Head of caudate nucleus (tissue), 42 donors: ENCODE measurements around the gene ALS2.
"Not testable (repeated sequence)": the region's sequence is repeated elsewhere in the genome, so short reads cannot be mapped to it uniquely, and the experiment has no call there.

ENCODE experiments used
- DNase-seq, 42 donors: peaks; one replicate each; pipeline versions ENCODE4 v3.0.0 to v3.0.0-alpha.2; 2020 to 2021; ENCODE audit warnings: mixed read lengths in 7 of 42
- intact Hi-C: fragments of 100-400 bp; cut with DNase I; formaldehyde crosslinking; loops from one replicate; pipeline ENCODE4 v1.15.0; 2022

Gene ALS2

DNA sequence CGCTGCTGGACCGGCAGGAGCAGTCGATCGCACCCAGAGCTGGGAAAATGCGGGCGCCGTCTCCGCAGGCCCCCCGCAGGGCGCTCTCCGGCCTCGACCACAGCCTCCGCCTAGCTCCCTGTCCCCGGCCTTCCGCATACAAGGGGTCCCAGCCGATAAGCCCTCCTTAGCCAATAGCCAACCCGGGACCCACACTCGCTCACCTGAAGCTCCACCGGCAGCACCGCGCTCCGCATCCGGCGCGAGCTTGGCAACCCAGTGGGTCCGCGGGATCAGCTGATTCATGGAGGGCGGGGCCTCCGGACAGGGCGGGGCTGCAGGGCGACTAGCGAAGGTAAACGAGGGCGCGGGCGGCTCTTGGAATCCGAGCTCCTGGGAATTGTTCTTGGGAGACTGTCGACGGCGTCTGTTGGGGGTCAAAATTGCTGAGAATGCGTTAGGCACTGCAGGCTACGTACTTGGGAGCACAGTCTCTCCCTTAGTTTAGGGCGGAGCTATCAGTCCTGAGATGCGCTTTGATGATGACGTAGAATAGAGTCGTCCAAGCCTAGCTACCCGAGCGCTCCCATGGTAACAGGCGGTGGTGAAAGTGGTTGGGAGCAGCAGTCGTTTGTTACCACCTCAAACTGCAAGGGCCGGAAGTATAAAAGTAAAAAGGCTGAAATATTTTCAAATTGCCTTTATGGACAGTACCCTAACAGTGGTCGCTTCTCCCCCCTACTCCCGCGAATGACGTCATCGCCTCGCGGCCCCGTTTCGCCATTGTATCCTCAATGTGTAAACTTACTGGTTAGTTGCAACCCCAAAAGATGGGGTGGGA is at the start of gene ALS2:
TSS of gene ALS2 (minus strand) at position 260 of the 820 bp plus-strand sequence. CDS start 12,048 bp downstream, outside the sequence.
- intact Hi-C loops = loop anchor here (5.0 to 10.0 kb wide), 2 partner anchors 136 to 329 kb away; partner anchors contain the start of genes STRADB, TMEM237 and TRAK2
- DNase-seq = peak; percentile 93 to 99 (median 97)

DNA sequence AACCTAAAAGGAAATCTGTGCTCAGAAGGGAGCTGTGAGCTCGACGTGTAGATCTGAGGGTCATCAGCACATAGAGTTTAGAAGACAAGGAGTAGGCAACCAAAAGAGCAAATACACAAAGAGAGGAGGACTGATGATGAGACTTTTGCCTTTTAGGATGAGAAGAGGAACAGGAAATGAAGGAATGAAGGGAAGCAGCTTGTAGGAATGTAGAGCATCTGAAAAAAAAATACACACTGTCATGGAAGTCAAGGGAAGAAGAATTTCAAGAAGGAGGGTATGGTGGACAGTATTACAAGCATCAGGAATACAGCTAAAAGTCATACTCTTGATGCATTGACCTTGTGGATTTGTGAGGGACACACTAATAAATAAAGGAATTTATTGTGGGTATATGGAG is 47.5 kb upstream of the ALS2 start:
- intact Hi-C loops = no loop called here
- no peak for DNase-seq

DNA sequence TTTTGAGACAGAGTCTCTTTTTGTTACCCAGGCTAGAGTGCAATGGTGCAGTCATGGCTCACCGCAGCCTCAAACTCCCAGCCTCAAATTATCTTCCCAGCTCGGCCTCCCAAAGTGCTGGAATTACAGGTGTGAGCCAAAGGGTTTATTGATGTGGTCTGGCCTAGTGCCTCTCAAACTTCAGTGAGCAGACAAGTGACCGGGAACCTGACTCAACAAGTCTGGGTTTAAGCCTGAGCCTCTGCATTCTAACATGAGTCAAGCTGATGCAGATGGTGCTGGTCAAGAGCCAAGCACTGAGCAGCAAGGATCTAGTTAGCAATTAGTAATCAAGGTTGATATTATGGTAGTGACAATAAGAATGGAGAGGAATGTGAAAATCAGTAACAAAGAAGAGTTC is 46.9 kb upstream of the ALS2 start:
- DNase-seq = no peak
- intact Hi-C loops = no loop called here

DNA sequence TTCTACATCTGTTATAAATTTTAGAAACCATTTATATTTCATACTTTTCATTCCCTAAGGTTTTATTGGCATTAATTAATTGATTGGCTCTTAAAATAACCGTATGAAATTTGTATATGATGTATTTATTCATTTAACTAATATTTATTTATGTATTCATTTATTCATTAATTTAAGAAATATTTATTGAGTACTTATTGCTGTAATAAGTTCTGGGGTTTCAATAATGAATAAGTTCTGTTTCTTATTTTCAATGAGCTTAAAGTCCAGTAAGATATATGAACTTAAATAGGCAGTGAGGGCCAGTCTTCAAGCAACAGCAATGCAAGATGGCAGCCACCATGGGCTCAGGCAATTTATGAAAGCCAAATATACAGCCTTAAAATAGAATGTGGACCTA is 43.5 kb upstream of the ALS2 start:
- intact Hi-C loops = no loop called here
- DNase-seq = no peak

DNA sequence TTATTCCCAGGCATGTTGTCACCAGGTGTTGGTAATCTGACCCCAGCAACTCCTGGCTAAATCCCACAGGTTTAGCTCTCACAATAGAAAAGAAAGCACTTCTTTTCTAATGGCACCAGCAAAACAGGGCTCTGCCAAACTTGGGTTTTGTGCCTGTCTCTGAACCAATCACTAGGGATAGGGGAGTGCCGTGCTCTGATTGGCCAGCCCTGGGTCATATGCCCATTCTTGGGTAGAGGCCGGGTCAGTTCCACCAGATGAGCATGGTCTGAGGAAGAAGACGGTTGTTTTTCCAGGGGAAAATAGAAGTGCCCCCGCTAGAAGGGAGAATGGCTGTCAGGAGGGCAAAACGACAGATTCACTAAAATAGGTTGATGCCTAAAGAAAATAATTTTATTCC is 40.3 kb upstream of the ALS2 start:
- intact Hi-C loops = no loop called here

DNA sequence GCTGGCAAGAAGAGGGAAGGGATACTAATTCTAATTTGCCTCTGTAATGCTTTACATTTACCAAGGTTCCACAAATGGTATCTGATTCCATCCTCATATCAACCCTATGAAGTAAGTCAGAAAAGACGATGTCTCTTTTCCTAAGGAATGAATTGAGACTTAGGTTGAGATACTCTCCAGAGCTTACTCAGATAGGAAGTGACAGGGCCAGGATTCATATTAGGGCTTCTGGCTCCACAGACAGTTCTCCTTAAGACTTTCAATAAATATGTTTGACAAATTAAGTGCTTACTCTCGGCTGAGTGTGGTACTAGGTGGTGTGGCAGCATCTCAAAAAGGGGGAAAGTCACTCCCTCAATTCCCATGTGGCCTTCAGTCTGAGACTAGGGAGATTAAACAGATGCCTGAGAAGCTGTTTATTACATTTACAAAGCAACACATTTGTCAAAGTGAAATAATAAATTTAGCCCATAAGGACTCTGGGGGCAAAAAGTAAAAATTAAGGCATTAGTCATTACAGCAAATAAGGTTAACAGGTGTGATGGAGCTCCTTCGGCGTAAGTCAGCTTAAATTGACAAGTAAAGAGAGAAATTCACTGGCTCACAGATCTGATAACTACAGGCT is 39.8 kb upstream of the ALS2 start:
- intact Hi-C loops = no loop called here
- DNase-seq = no peak

More for the DNA sequence above, 40.3 kb upstream of the ALS2 start:
- DNase-seq = no peak

DNA sequence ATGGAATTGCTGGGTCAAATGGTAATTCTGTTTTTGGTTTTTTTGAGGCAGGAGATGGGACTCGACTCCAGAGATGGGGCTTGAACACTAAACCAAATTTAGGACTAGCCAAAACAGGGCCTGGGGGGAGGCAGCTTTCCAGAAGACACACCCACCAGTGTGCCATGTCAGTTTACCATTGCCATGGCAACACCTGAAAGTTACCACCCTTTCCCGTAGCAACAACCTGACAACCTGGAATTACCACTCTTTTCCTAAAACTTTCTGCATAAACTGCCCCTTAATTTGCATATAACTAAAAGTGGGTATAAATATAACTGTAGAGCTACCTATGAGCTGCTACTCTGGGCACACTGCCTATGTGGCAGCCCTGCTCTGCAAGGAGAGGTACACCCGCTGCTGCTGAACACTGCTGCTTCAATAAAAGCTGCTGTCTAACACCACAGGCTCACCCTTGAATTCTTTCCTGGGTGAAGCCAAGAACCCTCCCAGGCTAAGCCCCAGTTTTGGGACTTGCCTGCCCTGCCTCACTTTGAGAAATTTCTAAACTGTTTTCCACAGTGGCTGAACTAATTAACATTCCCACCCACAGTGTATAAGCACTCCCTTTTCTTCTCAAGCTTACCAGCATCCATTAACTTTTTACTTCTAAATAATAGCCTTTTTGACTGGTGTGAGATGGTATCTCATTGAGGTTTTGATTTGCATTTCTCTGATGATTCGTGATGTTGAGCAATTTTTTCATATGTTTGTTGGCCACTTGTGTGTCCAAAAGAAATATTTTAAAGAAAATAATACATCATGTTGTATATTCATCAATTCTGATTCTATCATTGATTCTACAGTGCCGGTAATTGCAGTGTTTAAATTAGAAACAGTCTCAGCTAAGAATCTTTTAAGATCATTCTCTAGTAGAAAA is 36.2 kb upstream of the ALS2 start:
- intact Hi-C loops = no loop called here
- DNase-seq = no peak

DNA sequence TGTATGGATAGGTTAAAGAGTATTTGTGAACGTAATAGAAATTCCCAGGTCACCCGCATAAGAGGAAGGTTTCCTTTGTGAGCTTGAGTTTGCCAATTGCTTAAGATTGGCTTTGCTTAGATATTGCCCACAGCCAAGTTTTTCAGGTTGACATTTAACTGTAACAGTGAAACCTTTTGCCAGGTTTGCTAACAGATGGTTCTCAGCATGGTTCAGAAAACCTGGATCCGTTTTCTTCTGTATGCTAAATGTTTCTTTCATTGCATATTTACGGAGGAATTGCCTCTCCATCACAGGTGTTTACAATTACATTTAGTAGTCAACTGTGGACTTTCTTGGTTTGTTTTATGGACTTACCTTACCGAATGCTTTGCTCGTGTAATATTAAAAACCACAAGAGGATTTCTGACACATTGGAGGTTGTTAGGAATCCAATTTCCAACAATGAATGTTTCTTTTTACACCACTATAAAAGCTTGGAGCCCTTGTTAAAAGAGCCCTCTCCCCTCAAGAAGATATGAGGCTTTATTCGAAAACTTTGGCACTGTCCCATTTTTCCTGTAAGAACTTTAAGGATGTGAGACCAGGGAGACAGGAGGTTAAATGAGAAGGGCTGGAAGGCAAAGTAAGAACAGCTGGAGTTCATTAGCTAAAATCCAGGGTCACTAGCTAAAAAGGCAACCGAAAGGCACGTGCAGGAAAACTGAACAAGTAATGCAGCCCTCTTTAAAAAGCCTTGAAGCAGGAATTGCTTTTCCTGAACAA is 33.4 kb upstream of the ALS2 start:
- no peak for DNase-seq
- intact Hi-C loops = no loop called here

DNA sequence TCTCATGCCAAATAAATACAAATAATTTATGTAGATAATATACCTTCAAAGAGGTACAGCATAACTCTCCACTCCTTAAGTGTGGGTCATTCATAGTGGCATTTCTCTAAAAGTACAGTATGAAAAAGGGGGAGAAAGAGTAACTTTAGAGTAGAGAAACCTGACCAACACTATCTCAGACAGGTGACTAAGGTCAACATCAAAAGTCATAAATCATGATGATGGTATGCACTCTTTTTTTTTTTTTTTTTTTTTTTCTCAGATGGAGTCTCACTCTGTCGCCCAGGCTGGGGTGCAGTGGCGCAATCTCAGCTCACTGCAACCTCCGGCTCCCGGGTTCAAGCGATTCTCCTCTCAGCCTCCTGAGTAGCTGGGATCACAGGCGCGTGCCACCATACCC is 29.9 kb upstream of the ALS2 start:
- intact Hi-C loops, DNase-seq: not testable (repeated sequence)

DNA sequence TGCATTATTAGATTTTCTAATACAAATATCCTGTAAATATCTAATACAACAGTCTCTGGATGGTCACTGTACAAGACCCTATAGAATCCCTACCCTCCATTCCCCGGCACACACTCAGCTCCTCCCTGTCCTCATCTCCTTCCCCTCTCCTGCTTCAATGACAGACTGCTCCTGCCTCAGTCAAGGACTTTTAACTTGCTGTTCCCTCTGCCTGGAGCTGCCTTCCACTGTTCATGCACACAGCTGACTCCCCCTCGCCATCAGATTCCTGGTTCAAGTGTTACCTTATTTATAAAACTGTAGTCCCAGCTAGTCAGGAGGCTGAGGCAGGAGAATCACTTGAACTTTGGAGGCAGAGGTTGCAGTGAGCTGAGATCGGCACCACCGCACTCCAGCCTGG is 28.9 kb upstream of the ALS2 start:
- no peak for DNase-seq
- intact Hi-C loops = no loop called here

DNA sequence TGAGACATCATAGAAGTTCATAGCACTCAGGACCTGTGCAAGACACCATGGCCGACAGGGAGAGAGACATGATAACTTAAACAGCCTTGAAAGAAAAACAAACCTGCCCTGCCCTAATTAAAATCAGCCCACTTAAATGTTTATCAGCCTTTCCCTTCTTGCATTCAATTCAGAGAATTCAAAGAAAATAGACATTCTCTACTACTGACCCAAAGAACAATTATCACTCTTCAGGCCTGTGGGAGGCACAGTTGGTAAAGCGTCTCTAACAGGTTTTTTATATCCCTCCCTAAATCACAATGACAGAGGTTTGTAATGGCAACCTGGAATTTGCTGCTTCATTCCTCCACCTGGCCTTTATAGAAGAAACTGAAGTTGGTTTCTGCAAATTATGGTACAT is 27.3 kb upstream of the ALS2 start:
- intact Hi-C loops = no loop called here
- no peak for DNase-seq

DNA sequence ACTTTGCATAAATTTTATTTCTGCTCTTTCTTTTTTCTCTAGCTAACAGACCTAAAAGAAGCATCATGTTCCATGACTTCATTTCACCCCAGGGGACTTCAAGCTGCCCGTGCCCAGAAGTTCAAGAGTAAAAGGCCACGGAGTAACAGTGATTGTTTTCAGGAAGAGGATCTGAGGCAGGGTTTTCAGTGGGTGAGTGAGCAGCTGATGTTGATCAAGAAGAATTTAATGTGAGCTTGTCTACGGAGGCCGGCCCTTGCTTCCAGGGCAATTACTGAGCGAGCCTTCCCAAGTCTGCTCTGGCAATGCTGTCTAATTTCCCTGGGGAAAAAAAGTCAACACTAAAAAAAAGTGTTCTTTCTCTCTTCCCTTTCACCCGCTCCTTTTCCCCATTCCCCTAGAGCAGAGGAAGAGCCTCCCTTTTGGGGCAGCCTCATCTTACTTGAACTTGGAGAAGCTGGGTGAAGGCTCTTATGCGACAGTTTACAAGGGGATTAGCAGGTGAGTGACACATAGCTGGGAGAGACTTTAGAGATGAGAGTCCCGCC is 26.8 kb upstream of the ALS2 start:
- intact Hi-C loops = no loop called here
- no peak for DNase-seq

DNA sequence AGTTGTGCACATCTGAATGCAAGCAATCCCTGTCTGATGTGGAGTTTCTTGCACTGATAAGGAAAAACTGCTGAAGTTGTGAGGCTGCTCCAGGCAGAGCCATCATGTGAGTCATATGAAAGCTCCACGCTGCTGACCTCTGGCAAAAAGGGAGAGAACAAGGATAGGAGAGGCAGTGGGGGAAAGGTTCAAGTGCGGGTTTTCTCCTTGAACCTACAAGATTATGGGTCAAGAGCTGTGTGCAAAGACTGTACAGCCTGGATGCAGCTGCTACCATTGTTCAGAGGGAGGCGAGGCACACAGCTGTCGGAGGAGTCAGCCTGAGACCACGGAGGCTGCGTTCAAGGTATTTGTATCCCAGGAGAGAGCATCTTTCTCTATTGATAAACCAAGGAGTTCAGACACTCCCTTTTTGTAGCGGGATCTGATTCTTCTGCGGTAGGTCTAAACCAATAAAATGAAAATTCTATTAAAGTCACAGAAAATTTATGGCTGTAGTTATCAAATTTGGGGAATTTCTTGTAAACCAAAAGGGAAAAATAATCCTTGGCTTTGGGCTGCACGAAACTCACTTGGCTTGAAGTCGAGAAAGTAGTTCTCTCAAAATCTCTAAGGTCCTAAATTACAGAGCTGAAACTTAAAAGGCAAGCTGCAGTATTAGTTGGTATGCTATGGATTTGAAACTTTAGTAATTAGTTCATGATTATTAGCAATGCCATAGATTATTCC is 25.9 kb upstream of the ALS2 start, which contains the start of gene CDK15:
TSS of gene CDK15 (plus strand) at position 96 of the 729 bp plus-strand sequence. CDS start at position 224, 128 bp downstream.
- no peak for DNase-seq
- intact Hi-C loops = no loop called here

DNA sequence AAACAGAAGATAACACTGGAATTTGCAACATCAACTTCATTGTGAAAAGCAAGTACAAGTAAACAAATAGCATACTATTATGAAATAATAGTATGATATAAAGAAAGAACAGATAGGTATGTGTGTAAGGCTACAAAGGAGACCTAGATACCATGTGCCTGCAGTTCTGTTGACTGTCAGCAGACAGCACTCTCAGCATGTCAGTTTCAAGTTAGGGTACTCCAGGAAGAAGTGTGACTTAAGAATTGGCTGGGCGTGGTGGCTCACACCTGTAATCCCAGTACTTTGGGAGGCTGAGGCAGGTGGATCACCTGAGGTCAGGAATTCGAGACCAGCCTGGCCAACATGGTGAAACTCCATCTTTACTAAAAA is 18.2 kb upstream of the ALS2 start:
- intact Hi-C loops, DNase-seq: not testable (repeated sequence)

DNA sequence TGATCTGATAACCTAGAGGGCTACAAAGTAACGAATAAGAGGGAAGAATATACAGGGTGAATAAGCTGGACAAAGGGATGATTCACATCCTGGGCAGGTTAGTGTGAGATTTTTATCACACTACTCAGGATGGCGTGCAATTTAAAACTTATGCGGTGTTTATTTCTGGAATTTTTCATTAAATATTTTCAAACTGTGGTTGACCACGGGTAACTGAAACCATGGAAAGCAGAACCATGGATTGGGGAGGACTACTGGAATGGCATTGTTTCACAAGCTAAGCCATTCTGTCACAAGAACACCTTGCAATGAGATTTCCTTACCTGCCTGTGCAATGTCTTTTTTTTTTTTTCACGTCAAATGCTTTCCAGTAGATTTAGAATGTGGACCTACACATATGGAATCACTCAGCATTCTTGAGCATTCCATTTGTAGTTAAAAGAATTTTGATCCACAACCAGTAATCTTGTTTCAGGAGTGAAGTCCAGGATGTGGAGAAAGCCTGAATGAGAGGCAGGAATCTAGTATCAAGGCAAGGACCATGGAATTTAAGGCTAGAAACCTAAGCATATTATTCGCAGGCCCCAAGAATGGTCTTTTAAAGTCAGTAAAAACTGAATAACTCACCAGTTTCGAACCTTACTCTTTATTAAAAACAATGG is 17.6 kb upstream of the ALS2 start:
- intact Hi-C loops = no loop called here
- DNase-seq = no peak

DNA sequence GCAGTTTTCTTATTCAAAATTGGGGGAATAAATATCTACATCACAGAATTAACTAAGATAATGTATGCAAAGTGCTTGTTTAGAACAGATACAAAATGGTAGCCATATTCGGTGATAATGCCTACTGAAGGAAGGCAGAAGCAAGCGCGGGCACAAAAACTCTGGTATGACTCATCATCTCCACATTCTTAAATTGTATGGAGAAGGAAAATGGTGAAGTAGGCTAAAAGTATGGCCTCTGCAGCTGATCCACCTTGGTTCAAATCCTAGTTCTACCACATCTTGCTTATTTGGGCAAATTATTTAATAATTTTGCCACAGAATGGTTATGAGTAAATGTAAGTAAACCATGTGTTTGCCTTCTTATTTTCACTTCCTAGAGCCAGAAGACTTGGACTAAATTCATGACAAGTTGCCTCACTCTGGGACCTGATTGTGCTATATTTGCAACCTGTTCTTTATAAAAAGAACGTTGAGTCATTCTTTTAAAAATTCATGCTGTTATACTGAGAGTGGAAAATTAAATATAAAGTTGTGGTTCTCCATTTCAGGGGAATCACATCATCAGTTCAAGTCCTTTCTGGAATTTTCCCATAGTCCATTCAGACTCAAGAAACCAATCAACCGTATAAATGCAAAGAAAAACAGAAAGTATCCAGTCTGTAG is 16.6 kb upstream of the ALS2 start:
- no peak for DNase-seq

DNA sequence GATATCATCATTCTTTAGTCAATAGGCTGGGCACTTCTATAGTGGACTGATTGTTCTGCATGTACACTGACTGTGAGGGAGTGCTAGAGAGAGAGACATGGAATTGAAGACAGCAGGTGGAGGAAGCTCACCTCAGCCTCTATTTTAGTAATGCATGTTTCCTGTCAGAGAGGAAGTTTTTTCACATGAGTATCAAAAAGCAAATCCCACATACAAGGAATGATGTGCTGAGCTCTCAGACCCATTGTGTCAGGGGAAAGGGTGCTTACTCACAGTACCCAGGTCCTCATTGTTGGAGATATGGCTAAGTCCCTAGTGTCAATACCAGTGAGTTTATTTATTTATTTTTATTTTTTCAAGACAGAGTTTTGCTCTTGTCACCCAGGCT is 15.7 kb upstream of the ALS2 start:
- intact Hi-C loops = no loop called here

More for the DNA sequence above, 16.6 kb upstream of the ALS2 start:
- intact Hi-C loops = no loop called here

More for the DNA sequence above, 15.7 kb upstream of the ALS2 start:
- no peak for DNase-seq
